ENCODE results near the gene IMMT. TPM values are rescaled to one million over a fixed set of nuclear protein-coding genes. Genes with fewer than 3 reads are reported as not detected.

The IMMT gene
- total RNA-seq, 6 donors from 2014 or later: 36.7 to 65.4 (median 54.8) TPM

DNA sequence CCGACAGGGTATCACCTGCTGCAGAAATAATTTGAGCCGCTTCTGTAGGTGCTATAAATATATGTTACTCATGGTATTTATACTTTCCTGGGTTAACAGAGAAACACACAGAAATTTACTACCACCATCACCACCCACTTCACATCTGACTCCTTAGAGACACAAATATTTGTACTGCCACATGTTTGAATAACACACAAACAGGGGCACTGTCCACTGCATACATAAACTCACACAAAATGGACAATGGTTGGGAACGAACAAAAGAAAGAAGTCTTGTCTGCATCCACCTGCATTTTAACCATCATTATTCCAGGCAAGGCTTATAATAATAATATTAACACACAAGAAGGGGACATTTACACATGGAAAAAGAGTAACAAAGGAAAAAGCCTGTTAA is 24.0 kb downstream of the IMMT start:
- ATAC-seq (ENCODE audit: low FRiP score in 2 of 2) (no peak), DNase-seq (no peak)
- Histone ChIP-seq H3K27ac (no peak overlapping the region), H3K4me1 (peaks cover 0 to 8% (median 1%) of the 10 kb centered on the region in 4 donors), H3K36me3 (peaks cover 0 to 74% (median 35%) of the 10 kb centered on the region in 4 donors), H3K27me3 (no peaks in the 10 kb centered on the region), H3K9me3 (no peaks in the 10 kb centered on the region), H3K4me3 (no peak overlapping the region)
- no peak for TF ChIP-seq POLR2A (IDR thresholded peaks at IDR 0.05)
- no peak for TF ChIP-seq EP300 (IDR thresholded peaks at IDR 0.05)
- TF ChIP-seq, protein P1, sequence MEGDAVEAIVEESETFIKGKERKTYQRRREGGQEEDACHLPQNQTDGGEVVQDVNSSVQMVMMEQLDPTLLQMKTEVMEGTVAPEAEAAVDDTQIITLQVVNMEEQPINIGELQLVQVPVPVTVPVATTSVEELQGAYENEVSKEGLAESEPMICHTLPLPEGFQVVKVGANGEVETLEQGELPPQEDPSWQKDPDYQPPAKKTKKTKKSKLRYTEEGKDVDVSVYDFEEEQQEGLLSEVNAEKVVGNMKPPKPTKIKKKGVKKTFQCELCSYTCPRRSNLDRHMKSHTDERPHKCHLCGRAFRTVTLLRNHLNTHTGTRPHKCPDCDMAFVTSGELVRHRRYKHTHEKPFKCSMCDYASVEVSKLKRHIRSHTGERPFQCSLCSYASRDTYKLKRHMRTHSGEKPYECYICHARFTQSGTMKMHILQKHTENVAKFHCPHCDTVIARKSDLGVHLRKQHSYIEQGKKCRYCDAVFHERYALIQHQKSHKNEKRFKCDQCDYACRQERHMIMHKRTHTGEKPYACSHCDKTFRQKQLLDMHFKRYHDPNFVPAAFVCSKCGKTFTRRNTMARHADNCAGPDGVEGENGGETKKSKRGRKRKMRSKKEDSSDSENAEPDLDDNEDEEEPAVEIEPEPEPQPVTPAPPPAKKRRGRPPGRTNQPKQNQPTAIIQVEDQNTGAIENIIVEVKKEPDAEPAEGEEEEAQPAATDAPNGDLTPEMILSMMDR (IDR thresholded peaks at IDR 0.05): no peak
- 90 to 92% methylated on average over 3 of the region's 3 CpGs for WGBS, 2 donors

DNA sequence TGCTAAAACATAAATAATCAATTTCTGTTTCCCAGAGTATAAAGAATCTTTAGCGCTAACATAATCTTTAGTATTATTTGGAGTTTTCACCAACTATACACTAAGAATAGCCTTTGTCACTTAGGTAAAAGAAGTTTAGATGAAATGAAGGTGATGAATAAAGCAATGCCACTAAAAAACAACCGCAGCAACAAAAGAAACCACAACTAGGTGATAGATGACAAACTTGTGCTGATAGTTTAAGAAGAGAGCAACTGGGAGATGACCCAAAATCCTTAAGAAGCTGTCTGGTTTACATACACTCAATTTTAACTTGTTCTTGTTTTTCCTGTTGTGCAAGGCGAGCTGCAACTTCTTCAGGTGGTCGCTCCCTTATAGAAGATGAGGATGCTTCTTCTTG is 24.8 kb downstream of the IMMT start:
- DNase-seq (no peak), ATAC-seq (ENCODE audit: low FRiP score in 2 of 2) (no peak)
- H3K27ac ChIP-seq: no peak overlapping the region
- H3K27me3 ChIP-seq: no peaks in the 10 kb centered on the region
- no peak for TF ChIP-seq POLR2AphosphoS5 (IDR thresholded peaks at IDR 0.05)
- TF ChIP-seq, protein P1 (IDR thresholded peaks at IDR 0.05): no peak
- no peak for TF ChIP-seq EP300 (IDR thresholded peaks at IDR 0.05)
- TF ChIP-seq POLR2A (IDR thresholded peaks at IDR 0.05): no peak
- H3K36me3 ChIP-seq: peaks cover 0 to 75% (median 39%) of the 10 kb centered on the region in 4 donors
- 91 to 95% methylated on average over 4 of the region's 4 CpGs for WGBS, 2 donors
- H3K4me3 ChIP-seq: no peak overlapping the region
- H3K4me1 ChIP-seq: peaks cover 0 to 8% (median 0%) of the 10 kb centered on the region in 4 donors
- H3K9me3 ChIP-seq: no peaks in the 10 kb centered on the region

DNA sequence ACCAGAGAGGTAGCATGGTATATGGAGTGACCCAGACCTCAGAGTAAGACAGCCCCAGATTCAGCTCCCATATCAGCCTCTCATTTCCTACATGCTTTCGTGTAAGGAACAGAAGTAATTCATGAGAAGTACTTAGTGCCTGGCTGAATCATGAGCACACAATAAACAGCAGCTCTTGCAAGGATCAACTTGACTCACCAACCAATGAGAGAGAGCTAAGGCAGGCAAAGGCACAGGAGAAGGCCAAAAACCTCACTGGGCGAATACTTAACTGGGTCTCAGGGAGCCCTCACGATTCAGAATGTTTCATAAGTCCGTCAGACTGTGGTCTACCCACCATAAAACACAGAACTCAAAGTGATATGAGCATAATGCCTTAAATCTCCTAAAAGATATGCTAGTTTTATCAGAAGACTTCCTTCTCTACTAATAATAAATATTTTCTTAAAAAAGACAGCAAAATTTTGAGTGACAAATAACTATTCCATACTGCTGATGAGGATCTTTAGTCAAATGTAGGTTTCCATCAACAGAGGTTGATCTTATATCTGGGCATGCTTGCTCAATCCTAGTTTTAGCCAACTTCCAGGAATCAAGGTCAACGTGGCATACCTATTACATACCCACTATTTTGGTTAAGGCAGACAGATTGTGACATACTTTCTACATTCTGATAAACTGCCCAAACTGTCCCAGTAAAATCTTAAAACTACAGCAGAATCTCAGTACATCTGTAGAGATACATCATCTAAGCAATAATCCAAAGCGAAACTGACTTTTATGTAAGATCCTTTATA is 34.9 kb downstream of the IMMT start:
- H3K36me3 ChIP-seq: peaks cover 20 to 98% (median 65%) of the 10 kb centered on the region in 4 donors

DNA sequence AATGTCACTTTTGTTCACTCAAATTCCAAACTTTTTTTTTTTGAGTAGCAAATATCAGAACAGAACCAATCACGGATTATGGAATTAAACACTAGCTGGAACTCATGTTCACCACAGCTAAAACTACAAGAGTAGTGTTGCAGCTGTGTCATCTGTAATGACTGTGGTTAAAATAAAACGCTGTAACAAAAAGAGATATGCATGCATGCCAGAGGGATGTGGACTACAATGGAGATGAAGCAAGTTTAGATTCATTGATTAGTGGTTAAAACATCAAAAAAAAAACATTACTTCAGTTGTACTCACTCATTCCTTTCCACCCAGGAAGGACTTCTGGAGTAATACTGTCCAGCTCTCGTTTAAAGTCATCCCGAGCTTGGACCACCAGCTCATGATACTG is 37.0 kb downstream of the IMMT start:
- WGBS, 2 donors: 92 to 95% methylated on average over 4 of the region's 4 CpGs
- ATAC-seq (ENCODE audit: low FRiP score in 2 of 2): no peak
- H3K27me3 ChIP-seq: no peaks in the 10 kb centered on the region
- H3K27ac ChIP-seq: no peak overlapping the region
- H3K4me1 ChIP-seq: no peaks in the 10 kb centered on the region
- TF ChIP-seq, protein P1 (IDR thresholded peaks at IDR 0.05): no peak
- TF ChIP-seq POLR2AphosphoS5 (IDR thresholded peaks at IDR 0.05) (no peak), POLR2A (IDR thresholded peaks at IDR 0.05) (no peak), EP300 (IDR thresholded peaks at IDR 0.05) (no peak)
- no peak for DNase-seq
- H3K36me3 ChIP-seq: peaks cover 20 to 90% (median 61%) of the 10 kb centered on the region in 4 donors
- H3K9me3 ChIP-seq: no peaks in the 10 kb centered on the region
- no peak overlapping the region for H3K4me3 ChIP-seq

More for the DNA sequence above, 34.9 kb downstream of the IMMT start:
- ATAC-seq (ENCODE audit: low FRiP score in 2 of 2) (no peak), DNase-seq (no peak)
- WGBS, 2 donors: 90 to 93% methylated on average over 6 of the region's 6 CpGs
- Histone ChIP-seq H3K9me3 (no peaks in the 10 kb centered on the region), H3K27me3 (no peaks in the 10 kb centered on the region), H3K27ac (no peak overlapping the region), H3K4me3 (no peak overlapping the region), H3K4me1 (no peaks in the 10 kb centered on the region)
- TF ChIP-seq, protein P1 (IDR thresholded peaks at IDR 0.05): no peak
- TF ChIP-seq POLR2A (IDR thresholded peaks at IDR 0.05) (no peak), POLR2AphosphoS5 (IDR thresholded peaks at IDR 0.05) (no peak), EP300 (IDR thresholded peaks at IDR 0.05) (no peak)

All from upper lobe of left lung (tissue), 6 donors.